Mesenchymal stem cell (in vitro differentiated cells and primary cell): ENCODE measurements around the gene DYNAP.

ENCODE experiments used
- DNase-seq: peaks from one replicate; pipeline ENCODE4 v3.0.0-alpha.2; 2013
- H2AFZ ChIP-seq: one replicate; pipeline ENCODE4 v1.6.1; 2013; ENCODE audit warnings: low read depth, mild to moderate bottlenecking, control low read depth, inconsistent platforms, low read length, moderate library complexity
- H2AK5ac ChIP-seq: 2 replicates; pipeline ENCODE4 v1.6.1; 2013; ENCODE audit warnings: low read length, moderate library complexity, mild to moderate bottlenecking, inconsistent platforms; ENCODE audit not compliant: severe bottlenecking
- H2BK120ac ChIP-seq: one replicate; pipeline ENCODE4 v1.6.1; 2013; ENCODE audit warnings: low read depth, mild to moderate bottlenecking, inconsistent platforms, low read length, moderate library complexity
- H2BK12ac ChIP-seq, 2 experiments: one replicate each; pipeline ENCODE4 v1.6.1; 2013; ENCODE audit warnings: inconsistent platforms in 2 of 2, low read length in 2 of 2, mild to moderate bottlenecking in 2 of 2, moderate library complexity in 2 of 2, control low read depth in 1 of 2
- H2BK15ac ChIP-seq: one replicate; pipeline ENCODE4 v1.6.1; 2013; ENCODE audit warnings: mild to moderate bottlenecking, low read depth, inconsistent platforms; ENCODE audit not compliant: poor library complexity, severe bottlenecking
- H2BK5ac ChIP-seq: 2 replicates; pipeline ENCODE4 v1.6.1; 2013; ENCODE audit warnings: low read depth, mild to moderate bottlenecking, low read length, control low read depth, inconsistent platforms; ENCODE audit not compliant: poor library complexity, severe bottlenecking
- H3K14ac ChIP-seq, 2 experiments: one replicate each; pipeline ENCODE4 v1.6.1; 2013; ENCODE audit warnings: inconsistent platforms in 2 of 2, low read length in 2 of 2, control low read depth in 1 of 2, mild to moderate bottlenecking in 1 of 2, moderate library complexity in 1 of 2
- H3K18ac ChIP-seq, 2 experiments: one replicate each; pipeline ENCODE4 v1.6.1; 2013; ENCODE audit warnings: inconsistent platforms in 2 of 2, low read length in 2 of 2, control low read depth in 1 of 2, low read depth in 1 of 2, mild to moderate bottlenecking in 1 of 2
- H3K23ac ChIP-seq, 2 experiments: one replicate each; pipeline ENCODE4 v1.6.1; 2013; ENCODE audit warnings: inconsistent platforms in 2 of 2, low read length in 2 of 2, mild to moderate bottlenecking in 2 of 2, moderate library complexity in 2 of 2, control low read depth in 1 of 2
- H3K27ac ChIP-seq: 2 replicates; pipeline ENCODE4 v1.5.1; 2013; ENCODE audit warnings: mild to moderate bottlenecking, moderate library complexity, low read length, control low read depth, inconsistent platforms; ENCODE audit not compliant: poor library complexity, severe bottlenecking
- H3K27me3 ChIP-seq, 2 experiments: 2 replicates each; pipeline versions ENCODE4 v1.6.1 to v1.7.0; 2013; ENCODE audit warnings: low read length in 2 of 2, mild to moderate bottlenecking in 2 of 2, moderate library complexity in 2 of 2, control low read depth in 1 of 2, inconsistent platforms in 1 of 2; ENCODE audit not compliant: control insufficient read depth in 1 of 2, insufficient read depth in 1 of 2
- H3K36me3 ChIP-seq, 2 experiments: 2 replicates each; pipeline versions ENCODE4 v1.6.1 to v1.7.0; 2013; ENCODE audit warnings: low read length in 2 of 2, control low read depth in 1 of 2, inconsistent platforms in 1 of 2, low read depth in 1 of 2, mild to moderate bottlenecking in 1 of 2; ENCODE audit not compliant: insufficient read depth in 2 of 2, control insufficient read depth in 1 of 2
- H3K4ac ChIP-seq, 2 experiments: one replicate each; pipeline ENCODE4 v1.6.1; 2013; ENCODE audit warnings: inconsistent platforms in 2 of 2, low read length in 2 of 2, mild to moderate bottlenecking in 2 of 2, moderate library complexity in 2 of 2, control low read depth in 1 of 2, low read depth in 1 of 2
- H3K4me1 ChIP-seq: 2 replicates; pipeline ENCODE4 v1.6.1; 2013; ENCODE audit warnings: low read depth, low read length, control low read depth; ENCODE audit not compliant: control insufficient read depth, insufficient read depth
- H3K4me2 ChIP-seq: 2 replicates; pipeline ENCODE4 v1.6.1; 2013; ENCODE audit warnings: low read length, mild to moderate bottlenecking, inconsistent platforms; ENCODE audit not compliant: poor library complexity, severe bottlenecking
- H3K4me3 ChIP-seq, 2 experiments: 2 replicates each; pipeline versions ENCODE4 v1.5.1 to v1.7.0; 2013; ENCODE audit warnings: low read length in 2 of 2, mild to moderate bottlenecking in 2 of 2, control low read depth in 1 of 2, low read depth in 1 of 2; ENCODE audit not compliant: insufficient read depth in 1 of 2
- H3K79me1 ChIP-seq: replicated peaks from 2 replicates; pipeline ENCODE4 v1.6.1; 2013; ENCODE audit warnings: mild to moderate bottlenecking, control low read depth, low read length, inconsistent platforms; ENCODE audit not compliant: poor library complexity, severe bottlenecking
- H3K9ac ChIP-seq: 2 replicates; pipeline ENCODE4 v1.7.0; 2013; ENCODE audit warnings: mild to moderate bottlenecking, low read length, moderate library complexity
- H3K9me3 ChIP-seq: 2 replicates; pipeline ENCODE4 v1.7.0; 2013; ENCODE audit warnings: mild to moderate bottlenecking, low read length; ENCODE audit not compliant: control insufficient read depth
- H4K8ac ChIP-seq: one replicate; pipeline ENCODE4 v1.6.1; 2013; ENCODE audit warnings: inconsistent platforms, mild to moderate bottlenecking, low read length, moderate library complexity
- H4K91ac ChIP-seq: one replicate; pipeline ENCODE4 v1.6.1; 2013; ENCODE audit warnings: mild to moderate bottlenecking, low read length, inconsistent platforms
- WGBS: methylation state at CpG from one replicate; pipeline ENCODE4 v1.1.7; 2013; ENCODE audit warnings: mixed read lengths; 5-methylcytosine and 5-hydroxymethylcytosine counted together

The DYNAP gene

DNA sequence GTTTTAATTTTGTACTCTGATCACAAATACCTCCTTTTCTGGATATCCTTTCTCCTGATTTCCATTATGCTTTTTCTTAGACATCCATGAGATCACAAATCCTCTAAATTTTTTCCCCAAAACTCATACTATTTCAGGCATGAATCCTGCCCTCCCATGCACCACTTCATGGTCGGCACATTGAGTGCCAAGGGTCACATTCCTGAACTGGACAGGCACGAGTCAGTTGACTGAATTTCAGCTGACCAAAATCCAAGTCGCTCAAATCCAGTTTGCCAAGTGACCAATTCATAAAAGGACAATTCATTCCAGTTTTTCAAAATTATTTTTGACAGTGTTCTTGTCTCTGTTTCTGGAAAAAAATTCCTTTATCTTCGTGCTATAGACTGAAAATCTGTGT is 22.1 kb downstream of the DYNAP start:
- H2BK12ac ChIP-seq: no peak overlapping the region
- H3K4ac ChIP-seq: no peak overlapping the region
- no peak overlapping the region for H2BK120ac ChIP-seq
- H3K9ac ChIP-seq: no peak overlapping the region
- H4K8ac ChIP-seq: no peak overlapping the region
- H4K91ac ChIP-seq: no peak overlapping the region
- no peak overlapping the region for H3K14ac ChIP-seq
- H3K4me1 ChIP-seq: no peaks in the 10 kb centered on the region
- no peak overlapping the region for H2BK15ac ChIP-seq
- DNase-seq: no peak
- H3K4me2 ChIP-seq: no peak overlapping the region
- H2BK5ac ChIP-seq: no peak overlapping the region
- no peak overlapping the region for H2AK5ac ChIP-seq
- no peak overlapping the region for H2AFZ ChIP-seq
- no peak overlapping the region for H3K4me3 ChIP-seq
- WGBS: 48% methylated on average over 3 of the region's 4 CpGs
- peaks cover 0 to 4% of the 10 kb centered on the region in 2 experiments for H3K27me3 ChIP-seq
- no peak overlapping the region for H3K27ac ChIP-seq
- H3K18ac ChIP-seq: no peak overlapping the region
- H3K9me3 ChIP-seq: no peaks in the 10 kb centered on the region
- no peak overlapping the region for H3K23ac ChIP-seq
- no peaks in the 10 kb centered on the region for H3K36me3 ChIP-seq
- H3K79me1 ChIP-seq: no peaks in the 10 kb centered on the region

DNA sequence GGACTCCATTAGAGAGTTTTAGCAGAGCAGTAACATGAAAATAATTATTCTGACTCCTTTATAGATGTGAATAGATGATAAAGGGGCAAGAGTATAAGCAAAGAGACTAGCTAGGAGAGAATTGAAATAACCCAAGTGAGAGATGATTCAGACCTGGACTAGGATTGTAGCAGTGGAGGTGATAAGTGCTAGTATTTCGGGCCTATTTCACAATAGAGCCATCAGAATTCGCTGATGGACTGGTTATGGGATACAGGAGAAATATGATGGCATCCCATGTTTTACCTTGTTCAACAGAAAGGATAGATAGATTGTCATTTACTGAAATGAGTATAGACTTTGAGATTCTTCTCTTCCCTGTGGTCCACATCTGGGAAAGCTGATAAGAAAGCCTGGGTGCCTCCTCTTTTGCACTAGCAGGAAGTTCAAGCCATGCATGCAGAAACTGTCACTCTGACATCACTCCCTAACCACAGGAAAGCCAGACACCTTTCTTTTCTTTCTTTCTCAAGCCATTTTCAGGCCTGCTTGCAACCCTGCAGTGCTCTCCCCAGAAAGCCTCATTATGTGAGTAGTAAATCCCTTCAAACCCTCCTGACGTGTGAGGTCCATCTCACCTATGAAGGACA is 25.3 kb downstream of the DYNAP start:
- H2BK120ac ChIP-seq: no peak overlapping the region
- no peak overlapping the region for H2BK15ac ChIP-seq
- H3K4me3 ChIP-seq: no peak overlapping the region
- no peak overlapping the region for H4K91ac ChIP-seq
- H4K8ac ChIP-seq: no peak overlapping the region
- H2BK5ac ChIP-seq: no peak overlapping the region
- 68% methylated on average over 2 of the region's 3 CpGs for WGBS
- H3K14ac ChIP-seq: no peak overlapping the region
- H3K9me3 ChIP-seq: no peaks in the 10 kb centered on the region
- H3K27ac ChIP-seq: no peak overlapping the region
- DNase-seq: no peak
- no peak overlapping the region for H3K18ac ChIP-seq
- peaks cover 0 to 4% of the 10 kb centered on the region in 2 experiments for H3K27me3 ChIP-seq
- H3K4me1 ChIP-seq: no peaks in the 10 kb centered on the region
- H3K23ac ChIP-seq: no peak overlapping the region
- H3K4ac ChIP-seq: no peak overlapping the region
- H3K79me1 ChIP-seq: no peaks in the 10 kb centered on the region
- H3K36me3 ChIP-seq: no peaks in the 10 kb centered on the region
- no peak overlapping the region for H2AFZ ChIP-seq
- H2AK5ac ChIP-seq: no peak overlapping the region
- no peak overlapping the region for H2BK12ac ChIP-seq
- H3K4me2 ChIP-seq: no peak overlapping the region
- no peak overlapping the region for H3K9ac ChIP-seq

DNA sequence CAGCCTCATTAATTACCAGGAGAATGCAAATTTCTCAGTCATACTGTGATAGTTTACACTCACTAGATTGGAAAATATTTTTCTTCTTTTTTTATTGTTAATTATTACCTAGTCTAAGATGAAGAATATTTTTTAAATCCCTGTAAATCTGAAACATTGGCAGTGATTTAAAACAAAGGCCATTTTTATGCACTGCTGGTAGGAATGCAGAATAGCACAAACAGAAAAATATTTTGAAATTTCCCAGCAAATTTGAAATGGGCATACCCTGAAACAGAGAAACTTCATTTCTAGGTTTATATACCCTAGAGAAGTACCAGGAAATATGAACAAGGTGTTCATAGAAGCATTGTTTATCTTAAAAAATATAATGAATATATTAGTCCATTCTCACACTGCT is 31.0 kb downstream of the DYNAP start:
- no peak overlapping the region for H3K18ac ChIP-seq
- H2BK120ac ChIP-seq: no peak overlapping the region
- no peak overlapping the region for H4K91ac ChIP-seq
- no peaks in the 10 kb centered on the region for H3K4me1 ChIP-seq
- peaks cover 0 to 4% of the 10 kb centered on the region in 2 experiments for H3K27me3 ChIP-seq
- H2AFZ ChIP-seq: no peak overlapping the region
- H3K9ac ChIP-seq: no peak overlapping the region
- H3K23ac ChIP-seq: no peak overlapping the region
- no peaks in the 10 kb centered on the region for H3K79me1 ChIP-seq
- no peak for DNase-seq
- no peak overlapping the region for H2BK15ac ChIP-seq
- H3K14ac ChIP-seq: no peak overlapping the region
- no peak overlapping the region for H2BK12ac ChIP-seq
- no peak overlapping the region for H2AK5ac ChIP-seq
- H3K27ac ChIP-seq: no peak overlapping the region
- H3K9me3 ChIP-seq: peaks cover 2% of the 10 kb centered on the region
- H2BK5ac ChIP-seq: no peak overlapping the region
- no peak overlapping the region for H3K4me2 ChIP-seq
- no peak overlapping the region for H4K8ac ChIP-seq
- H3K4me3 ChIP-seq: no peak overlapping the region
- H3K4ac ChIP-seq: no peak overlapping the region
- H3K36me3 ChIP-seq: no peaks in the 10 kb centered on the region

DNA sequence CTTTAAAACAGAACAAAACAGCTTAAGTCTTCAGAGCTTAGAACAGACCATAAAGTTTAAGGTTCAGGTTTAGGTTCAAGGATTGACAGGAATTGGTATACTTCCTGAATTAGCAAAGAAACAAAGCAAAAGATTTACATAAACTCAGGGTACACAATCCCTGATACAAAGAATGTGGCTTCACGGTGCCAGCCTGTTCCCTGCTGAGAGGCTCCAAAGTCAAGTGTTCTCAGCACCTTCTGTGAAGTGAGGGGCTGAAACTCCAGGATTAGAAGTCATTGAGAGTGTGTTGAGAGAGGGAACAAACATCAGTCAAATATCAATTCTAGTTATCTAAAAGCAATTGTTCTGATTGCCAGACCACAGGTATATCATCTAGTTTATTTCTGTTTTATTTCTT is 35.7 kb downstream of the DYNAP start:
- Histone ChIP-seq H4K91ac (no peak overlapping the region), H4K8ac (no peak overlapping the region), H2BK12ac (no peak overlapping the region), H3K4me2 (no peak overlapping the region), H2BK15ac (no peak overlapping the region), H3K9me3 (peaks cover 9% of the 10 kb centered on the region), H3K14ac (no peak overlapping the region), H2AK5ac (no peak overlapping the region), H3K18ac (no peak overlapping the region), H3K4ac (no peak overlapping the region), H3K27ac (no peak overlapping the region), H2BK5ac (no peak overlapping the region), H3K4me3 (no peak overlapping the region), H3K4me1 (no peaks in the 10 kb centered on the region), H2AFZ (no peak overlapping the region), H3K36me3 (no peaks in the 10 kb centered on the region), H3K79me1 (no peaks in the 10 kb centered on the region), H3K27me3 (no peaks in the 10 kb centered on the region), H3K9ac (no peak overlapping the region), H2BK120ac (no peak overlapping the region), H3K23ac (no peak overlapping the region)
- 86% methylated on average over 1 of the region's 1 CpG for WGBS
- DNase-seq: no peak
